HG03354 (cell line): ENCODE measurements around the gene CLCN2.

Experiments
- ATAC-seq: cut with Tn5 transposase; IDR thresholded peaks from one replicate; pipeline ENCODE4 v1.9.1; 2021; ENCODE audit warnings: mild to moderate bottlenecking; ENCODE audit not compliant: unreplicated experiment, poor library complexity, severe bottlenecking

The CLCN2 gene

DNA sequence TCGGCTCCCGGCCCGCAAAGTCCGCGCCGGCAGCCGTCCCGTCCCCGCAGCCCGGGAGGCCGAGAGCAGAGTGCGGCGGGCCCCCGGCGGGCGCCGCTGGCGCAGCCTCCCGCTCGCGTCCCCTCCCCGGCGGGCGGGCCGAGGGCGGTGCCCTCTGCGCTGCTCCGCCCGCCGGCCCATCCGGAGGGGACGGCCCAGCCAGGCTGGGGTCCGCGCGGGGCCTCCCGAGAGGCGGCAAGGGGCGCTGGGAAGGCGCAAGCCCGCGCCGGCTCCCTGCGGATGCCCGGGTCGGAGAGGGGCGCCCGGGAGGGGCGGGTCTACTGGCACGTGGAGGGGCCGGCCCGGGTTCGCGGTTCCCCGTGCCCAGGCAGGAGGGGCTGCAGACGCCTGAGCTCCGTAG is at the start of gene CLCN2, which contains the start of gene POLR2H:
Gene CLCN2 (minus strand): TSS at position 74 of the 400 bp plus-strand sequence. CDS start 126 bp downstream, outside the sequence.
Gene POLR2H (plus strand): TSS at position 179 of the 400 bp plus-strand sequence. CDS start 1,783 bp downstream, outside the sequence.
- peak; percentile 33 for ATAC-seq

DNA sequence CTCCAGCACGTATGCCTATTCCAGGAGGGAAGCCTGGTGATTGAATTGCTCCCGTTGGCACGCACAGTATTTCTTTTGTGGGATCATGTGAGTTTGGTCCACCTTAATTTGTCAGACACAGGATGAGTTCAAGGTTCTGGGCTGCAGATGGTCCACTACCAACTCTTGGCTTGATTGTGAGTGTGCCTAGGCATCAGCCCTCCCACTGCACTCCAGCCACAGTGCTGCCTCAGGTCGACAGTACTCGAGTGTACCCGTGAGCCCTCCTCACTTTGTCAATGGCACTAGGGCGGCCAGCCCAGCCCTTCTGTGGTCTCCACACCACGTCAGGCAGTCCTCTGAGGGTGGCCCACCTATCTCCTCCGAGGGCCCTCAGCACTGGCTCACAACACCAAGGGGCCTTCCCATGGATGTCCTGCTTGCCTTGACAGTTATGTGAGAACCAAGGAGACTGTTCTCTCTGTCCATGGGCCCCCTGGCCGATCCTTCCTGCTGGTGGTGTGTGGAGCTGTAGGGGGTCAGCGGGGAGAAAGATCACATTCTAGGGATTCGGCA is 48.6 kb upstream of the CLCN2 start:
- ATAC-seq, result no peak

DNA sequence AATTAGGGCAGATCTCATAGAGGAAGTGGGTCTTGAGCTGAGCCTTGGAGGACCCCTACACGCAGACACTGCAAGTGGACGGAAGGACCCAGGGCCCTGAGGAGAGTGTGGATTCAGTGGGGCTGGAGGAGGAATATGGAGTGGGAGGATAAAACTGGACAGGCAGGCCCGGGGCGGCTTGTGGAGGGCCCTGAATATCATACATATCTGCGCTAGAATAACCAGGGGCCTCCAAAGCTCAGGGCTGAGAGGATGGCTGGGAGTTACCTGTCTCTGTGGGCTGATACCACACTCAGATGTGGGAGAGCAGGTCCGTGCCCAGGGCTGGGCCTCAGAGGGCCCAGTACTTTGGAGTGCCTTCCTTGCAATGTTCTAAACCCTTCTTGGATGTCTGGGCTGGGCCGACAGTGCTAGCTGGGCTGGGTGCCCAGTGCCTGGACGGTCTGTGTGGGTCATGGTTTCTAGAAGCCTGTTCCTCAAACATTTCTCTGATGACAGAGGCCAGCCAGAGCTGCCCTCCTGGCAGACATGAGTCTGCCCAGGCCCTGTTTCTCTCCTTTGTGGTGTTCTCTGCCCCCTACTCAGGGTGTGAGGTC is 48.0 kb upstream of the CLCN2 start:
- ATAC-seq, result no peak

DNA sequence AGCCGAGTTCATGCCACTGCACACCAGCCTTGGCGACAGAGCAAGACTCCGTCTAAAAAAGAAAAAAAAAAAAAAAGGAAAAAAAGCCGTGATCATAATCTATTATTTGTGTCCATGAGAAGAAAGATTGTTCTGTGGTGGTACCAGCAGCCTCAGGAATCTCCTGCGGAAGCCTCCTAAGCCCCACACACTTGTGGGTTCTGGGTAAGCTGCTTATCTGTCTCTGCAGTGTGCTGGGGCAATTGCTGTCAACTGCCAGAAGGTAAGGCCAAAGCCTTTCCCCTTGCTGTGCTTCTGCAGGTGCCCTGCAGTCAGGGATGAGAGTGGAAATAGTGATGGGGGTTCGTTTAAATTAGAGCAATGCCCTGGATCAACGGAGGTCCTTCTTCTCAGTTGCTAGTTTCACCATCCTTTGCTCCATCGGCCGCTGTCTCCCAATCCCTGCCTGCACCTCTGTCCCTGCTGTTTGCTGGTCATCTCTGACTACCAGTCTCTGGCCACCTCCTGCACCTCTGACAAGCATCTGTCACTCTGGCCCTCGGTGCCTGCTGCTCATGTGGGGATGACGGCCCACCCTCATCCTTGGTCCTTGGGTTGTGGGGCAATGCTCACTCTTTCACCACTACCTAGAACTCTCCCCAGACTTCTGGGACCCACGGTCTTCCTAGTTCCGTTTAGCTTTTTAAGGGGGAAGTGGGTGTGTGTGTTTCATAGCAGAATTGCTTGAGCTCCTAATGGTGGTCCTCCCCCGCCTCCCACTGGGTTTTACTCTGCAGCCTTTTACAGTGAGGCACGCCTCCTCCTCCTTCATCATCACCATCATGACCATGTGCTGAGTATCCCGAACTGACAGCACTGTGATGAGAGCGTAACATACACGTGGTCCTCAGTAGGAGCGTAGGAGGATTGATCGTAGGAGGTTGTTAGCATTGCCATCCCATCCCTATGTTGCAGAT is 43.9 kb upstream of the CLCN2 start:
- ATAC-seq, result no peak

DNA sequence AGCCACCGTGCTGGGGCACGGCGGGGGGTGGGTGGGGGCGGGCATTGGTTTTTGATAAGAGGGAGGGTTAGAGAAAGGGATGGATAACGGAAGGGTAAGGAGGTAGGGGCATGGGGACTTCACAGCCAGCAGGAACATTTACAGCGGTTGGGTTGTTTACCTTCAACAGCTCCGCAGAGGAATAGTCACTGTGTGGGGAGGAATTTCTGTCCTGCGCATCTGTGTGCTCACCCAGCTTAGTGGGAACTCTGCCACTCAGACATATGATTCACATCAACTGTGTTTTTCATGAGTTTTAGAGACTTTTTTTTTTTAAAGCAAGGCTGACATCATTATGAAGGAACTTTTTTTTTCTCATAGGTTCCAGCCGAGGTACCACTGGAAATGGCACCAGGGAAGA is 38.0 kb upstream of the CLCN2 start:
- no peak for ATAC-seq

DNA sequence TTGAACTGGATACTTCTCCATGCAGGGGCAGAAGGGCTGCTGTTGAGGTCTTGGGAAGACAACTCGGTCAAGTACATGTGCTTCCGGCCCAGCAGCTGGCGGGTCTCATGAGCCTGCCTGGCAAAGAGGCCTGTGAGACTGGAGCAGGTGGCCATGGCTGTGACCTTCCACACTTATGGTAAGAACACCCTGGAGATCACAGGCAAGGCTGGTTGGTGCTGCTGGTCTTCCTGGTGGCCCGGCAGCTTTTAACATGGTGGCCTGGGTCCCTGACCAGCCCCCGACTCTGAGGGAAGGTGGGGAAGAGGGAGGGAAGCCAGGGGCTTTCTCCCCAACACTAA is 33.9 kb upstream of the CLCN2 start:
- ATAC-seq, result no peak

DNA sequence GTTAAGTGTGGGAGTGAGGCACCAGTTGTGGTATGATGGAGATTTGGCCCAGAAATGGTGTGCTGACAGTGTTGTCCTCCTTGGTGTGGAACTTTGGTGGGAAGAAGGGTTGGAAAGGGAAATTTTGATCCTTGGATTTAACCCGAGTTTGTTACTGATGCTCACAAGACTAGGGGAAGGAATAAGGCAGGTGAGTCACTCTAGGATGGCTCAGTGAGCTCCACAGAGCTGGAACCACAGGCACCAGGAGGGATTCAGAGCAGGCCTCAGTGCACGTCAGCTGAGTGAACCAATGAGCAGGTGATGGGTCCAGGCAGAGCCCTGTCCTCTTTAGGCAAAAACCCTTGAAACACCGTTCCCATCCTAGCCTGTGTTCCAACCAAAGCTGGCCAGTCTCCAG is 29.9 kb upstream of the CLCN2 start:
- ATAC-seq, result no peak

DNA sequence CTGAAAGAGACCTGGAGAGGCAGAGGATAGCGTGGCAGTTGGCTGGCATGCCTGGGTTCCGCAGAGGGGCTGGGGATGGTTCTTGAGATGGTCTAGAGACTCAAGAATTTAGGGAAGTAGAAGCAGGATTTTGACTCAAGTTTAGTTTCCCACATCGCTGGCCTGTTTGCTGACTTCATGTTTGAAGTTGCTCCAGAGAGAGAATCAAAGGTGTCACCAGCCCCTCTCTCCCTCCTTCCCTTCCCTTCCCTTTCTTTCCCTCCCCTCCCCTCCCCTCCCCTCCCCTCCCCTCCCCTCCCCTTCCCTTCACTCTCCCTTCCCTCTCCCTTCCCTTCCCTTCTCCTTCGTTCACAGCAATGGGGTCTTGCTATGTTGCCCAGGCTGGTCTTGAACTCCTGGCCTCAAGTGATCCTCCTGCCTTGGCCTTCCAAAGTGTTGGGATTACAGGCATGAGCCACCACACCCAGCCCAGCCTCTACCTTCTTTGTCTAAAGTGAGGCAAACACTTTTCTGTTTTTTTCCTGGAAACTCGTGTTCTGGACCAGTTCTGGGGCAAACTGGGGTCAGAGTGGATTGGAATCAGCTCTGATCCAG is 28.6 kb upstream of the CLCN2 start:
- no peak for ATAC-seq

DNA sequence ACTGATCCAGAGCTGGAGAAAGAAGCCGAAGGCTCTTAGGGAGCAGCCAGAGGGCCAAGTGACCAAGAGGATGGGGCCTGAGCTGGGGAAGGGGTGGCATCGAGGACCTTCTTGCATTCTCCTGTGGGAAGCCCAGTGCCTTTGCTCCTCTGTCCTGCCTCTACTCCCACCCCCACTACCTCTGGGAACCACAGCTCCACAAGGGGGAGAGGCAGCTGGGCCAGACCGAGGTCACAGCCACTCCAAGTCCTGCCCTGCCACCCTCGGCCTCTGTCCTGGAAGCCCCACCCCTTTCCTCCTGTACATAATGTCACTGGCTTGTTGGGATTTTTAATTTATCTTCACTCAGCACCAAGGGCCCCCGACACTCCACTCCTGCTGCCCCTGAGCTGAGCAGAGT is 28.0 kb upstream of the CLCN2 start:
- no peak for ATAC-seq

DNA sequence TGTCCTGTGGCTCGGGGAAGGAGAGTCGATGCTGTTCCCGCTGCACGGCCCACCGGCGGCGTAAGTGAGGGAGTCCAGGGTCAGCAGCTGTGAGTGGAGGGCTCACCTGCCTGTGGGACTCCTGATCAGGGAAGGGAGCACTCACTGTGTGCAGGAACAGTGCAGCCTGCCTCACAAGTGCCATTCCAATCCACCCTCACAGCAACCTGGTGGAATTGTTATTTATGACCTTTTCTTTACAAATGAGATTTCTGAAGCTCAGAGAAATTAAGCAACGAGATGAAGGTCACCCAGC is 27.5 kb upstream of the CLCN2 start:
- ATAC-seq, result no peak

DNA sequence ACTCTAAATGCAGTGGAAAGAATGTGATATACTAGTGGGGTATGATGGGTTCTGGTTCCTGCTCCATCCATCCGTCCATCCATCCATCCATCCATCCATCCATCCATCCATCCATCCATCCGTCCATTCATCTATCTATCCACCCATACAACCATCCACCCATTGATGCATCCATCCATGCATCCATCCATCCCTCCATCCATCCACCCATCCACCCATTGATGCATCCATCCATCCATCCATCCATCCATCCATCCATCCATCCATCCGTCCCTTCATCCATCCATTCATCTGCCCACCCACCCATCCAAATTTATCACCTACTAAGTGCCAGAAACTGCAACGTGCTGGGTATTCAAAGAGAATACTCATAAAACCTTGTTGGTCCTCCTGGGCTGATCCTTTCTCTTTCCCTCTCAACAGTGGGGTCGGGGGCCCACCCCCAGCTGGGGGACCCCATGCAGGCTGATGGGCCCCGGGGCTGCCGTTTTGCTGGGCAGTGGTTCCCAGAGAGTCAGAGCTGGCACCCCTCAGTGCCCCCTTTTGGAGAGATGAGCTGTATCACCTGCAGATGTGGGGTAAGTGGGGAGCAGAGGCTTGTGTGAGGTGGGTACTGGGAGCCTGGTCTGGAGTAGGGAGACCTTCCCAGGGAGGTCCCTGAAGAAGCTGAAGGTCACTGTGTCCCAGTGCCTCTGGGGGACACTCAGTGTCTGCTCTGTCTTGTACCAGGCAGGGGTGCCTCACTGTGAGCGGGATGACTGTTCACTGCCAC is 26.9 kb upstream of the CLCN2 start:
- no peak for ATAC-seq

DNA sequence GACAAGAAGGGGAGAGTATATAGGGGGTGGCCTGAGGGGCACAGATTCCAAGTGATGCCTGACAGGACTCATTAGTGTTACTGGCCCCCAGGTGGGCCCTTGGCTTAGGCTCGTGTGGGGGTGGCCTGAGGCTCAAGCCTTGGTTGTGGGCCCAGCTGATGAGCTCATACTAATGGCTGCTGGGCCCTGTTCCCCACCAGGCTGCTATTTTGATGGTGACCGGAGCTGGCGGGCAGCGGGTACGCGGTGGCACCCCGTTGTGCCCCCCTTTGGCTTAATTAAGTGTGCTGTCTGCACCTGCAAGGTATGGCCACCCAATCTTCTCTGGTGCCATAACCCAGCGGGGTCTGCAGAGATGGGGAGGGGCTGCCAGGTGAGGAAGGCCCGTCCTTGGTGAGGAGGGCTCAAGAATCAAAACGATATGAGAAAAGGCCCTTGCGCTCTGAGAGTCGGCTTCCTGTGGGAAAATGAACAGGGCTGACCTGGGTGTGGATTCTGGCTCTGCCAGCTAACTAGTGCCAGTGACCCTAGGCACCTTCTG is 25.8 kb upstream of the CLCN2 start:
- no peak for ATAC-seq

DNA sequence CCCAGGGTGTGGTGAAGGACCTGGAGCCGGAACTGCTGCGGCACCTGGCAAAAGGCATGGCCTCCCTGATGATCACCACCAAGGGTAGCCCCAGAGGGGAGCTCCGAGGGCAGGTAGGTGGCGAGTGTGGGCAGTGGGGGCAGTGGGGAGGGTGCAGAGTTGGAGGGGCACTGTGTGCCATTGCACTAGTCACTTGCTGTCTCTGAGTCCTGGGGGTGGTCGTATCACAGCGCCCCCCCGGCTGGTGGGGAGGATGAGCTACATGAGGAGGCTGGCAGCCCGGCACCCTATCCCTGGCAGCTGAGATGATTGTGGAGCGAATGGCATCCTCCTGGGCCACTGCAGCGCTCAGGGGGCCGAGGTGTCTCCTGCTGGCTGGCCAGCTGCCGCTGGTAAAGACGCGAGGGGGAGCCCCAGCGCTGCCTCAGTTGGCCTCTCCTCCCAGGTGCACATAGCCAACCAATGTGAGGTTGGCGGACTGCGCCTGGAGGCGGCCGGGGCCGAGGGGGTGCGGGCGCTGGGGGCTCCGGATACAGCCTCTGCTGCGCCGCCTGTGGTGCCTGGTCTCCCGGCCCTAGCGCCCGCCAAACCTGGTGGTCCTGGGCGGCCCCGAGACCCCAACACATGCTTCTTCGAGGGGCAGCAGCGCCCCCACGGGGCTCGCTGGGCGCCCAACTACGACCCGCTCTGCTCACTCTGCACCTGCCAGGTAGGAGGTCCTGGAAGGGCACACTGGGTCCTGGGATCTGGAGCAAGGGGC is 24.8 kb upstream of the CLCN2 start:
- no peak for ATAC-seq

DNA sequence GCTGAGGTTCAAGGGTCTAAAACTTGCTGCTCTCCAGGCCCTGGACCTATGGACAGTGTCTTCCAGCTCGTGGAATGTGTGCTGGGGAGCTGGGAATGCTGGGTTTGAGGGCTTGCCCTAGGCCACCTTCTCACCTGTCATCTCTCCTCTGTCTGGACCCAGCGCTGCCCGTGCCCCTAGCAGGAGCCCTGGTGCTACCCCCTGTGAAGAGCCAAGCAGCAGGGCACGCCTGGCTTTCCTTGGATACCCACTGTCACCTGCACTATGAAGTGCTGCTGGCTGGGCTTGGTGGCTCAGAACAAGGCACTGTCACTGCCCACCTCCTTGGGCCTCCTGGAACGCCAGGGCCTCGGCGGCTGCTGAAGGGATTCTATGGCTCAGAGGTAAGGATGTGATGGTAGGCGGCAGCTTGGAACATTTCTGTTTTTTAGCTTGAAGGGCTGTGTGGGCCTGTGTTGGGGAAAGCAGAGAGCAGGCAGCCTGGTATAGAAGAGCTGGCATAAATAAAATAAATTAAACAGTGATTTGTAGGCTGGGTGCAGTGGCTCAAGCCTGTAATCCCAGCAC is 23.5 kb upstream of the CLCN2 start:
- ATAC-seq, result no peak

DNA sequence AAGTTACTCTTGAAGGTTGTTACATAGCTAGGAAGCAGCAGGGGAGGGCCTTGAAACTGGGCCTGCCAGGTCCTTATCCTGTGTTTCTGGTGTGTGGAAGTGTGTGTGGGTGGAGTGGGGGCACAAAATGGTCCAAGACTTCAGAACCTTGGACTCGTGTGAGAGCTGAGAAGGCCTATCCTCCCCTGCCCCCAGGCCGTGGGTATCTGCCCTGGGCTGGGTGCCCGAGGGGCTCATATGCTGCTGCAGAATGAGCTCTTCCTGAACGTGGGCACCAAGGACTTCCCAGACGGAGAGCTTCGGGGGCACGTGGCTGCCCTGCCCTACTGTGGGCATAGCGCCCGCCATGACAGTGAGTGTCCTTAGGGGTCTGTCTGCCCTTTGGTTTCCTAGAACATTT is 22.9 kb upstream of the CLCN2 start:
- ATAC-seq, result no peak

DNA sequence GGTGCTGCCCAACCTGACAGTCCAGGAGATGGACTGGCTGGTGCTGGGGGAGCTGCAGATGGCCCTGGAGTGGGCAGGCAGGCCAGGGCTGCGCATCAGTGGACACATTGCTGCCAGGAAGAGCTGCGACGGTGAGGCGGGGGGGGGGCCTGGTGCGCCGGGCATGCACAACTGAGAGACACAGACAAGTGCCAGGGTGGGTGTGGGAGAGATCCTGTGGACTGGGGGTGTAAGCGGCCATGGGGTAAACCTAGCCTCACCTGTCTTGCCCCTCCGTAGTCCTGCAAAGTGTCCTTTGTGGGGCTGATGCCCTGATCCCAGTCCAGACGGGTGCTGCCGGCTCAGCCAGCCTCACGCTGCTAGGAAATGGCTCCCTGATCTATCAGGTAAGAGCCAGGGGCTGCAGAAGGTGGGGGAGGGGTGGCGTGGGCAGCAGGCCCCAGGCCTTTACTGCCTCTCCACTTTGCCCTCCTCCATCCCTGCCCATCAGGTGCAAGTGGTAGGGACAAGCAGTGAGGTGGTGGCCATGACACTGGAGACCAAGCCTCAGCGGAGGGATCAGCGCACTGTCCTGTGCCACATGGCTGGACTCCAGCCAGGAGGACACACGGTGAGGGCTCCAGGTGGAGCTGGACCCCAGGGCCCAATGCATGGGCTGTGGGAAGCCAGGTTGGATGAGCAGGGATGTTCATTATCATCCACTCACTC is 21.8 kb upstream of the CLCN2 start:
- ATAC-seq, result no peak

DNA sequence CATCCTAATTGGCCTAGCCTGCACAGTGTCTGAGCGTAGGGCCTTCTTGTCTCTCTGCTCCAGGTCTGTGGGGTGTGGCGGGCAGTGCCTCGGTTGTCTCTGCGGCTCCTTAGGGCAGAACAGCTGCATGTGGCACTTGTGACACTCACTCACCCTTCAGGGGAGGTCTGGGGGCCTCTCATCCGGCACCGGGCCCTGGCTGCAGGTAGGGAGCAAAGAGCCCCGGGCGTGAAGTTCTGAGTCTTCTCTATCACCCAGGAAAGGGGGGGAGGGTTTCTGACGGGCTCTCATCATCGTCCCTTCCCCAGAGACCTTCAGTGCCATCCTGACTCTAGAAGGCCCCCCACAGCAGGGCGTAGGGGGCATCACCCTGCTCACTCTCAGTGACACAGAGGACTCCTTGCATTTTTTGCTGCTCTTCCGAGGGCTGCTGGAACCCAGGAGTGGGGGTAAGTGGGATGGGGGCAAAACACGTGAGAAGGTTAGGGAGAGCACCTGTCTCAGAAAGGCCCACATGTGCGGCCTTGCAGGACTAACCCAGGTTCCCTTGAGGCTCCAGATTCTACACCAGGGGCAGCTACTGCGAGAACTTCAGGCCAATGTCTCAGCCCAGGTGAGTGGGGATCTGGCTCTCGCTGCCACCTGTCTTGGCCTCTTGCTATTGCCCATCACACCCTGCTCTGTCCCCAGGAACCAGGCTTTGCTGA is 21.1 kb upstream of the CLCN2 start:
- no peak for ATAC-seq
